Erythroblast (primary cell): ENCODE data around the gene SFXN5.

Experiments used
- GATA1 ChIP-seq: IDR thresholded peaks from 2 replicates; pipeline ENCODE4 v1.6.1; 2011; ENCODE audit warnings: low read depth, mild to moderate bottlenecking, control low read depth, low read length, moderate library complexity
- POLR2A ChIP-seq: IDR thresholded peaks from 2 replicates; pipeline ENCODE4 v1.6.1; 2011; ENCODE audit warnings: mild to moderate bottlenecking, low read length

GRCh38 chr2:73105511-73105971, 34.0 kb upstream of the SFXN5 start:
- TF ChIP-seq POLR2A (no peak), GATA1 (no peak)
